ENCODE measurements around the gene PARD3B. TPM values are rescaled to one million over a fixed set of nuclear protein-coding genes. Genes with fewer than 3 reads are reported as not detected.

Gene PARD3B
- total and polyA plus RNA-seq, 3 experiments from 2014 or later = 0.11 to 0.26 TPM; not detected in 1

DNA sequence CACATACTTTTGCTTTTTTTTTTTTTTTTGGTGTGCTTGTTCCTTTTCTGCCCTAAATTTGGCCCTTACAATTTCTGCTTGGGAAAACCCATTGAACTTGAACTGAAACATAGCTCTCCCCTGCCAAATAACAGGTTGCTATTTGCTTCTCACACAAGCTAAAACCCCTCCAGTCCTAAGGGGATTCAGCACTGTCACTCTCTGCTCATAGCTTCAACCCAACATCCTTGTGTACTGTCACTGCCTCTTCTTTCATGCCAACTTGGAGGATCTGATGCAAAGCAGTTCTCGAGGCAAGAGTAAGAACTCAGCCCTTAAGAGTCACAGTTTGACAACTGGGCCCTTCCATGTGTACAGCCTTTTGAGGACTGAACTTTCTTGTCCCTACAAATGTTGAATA is 1106.4 kb downstream of the PARD3B start:
- Histone ChIP-seq H3K4me1 (ENCODE audit: insufficient read depth, low read length) (no peaks in the 10 kb centered on the region), H3K36me3 (ENCODE audit: insufficient read depth, low read length) (no peaks in the 10 kb centered on the region), H3K27me3 (ENCODE audit: insufficient read depth, low read length, poor library complexity, severe bottlenecking) (no peaks in the 10 kb centered on the region), H3K4me3 (ENCODE audit: low read length) (no peak overlapping the region), H3K27ac (ENCODE audit: low read depth, low read length) (no peak overlapping the region), H3K9me3 (ENCODE audit: low read length) (no peaks in the 10 kb centered on the region)
- H3K27me3 Mint-ChIP-seq = peaks cover 0 to 3% of the 10 kb centered on the region in 2 donors
- CTCF ChIA-PET = no interaction called here
- POLR2A ChIA-PET = no interaction called here
- peaks cover 0 to 2% (median 0%) of the 10 kb centered on the region in 5 donors for H3K9me3 Mint-ChIP-seq
- H3K27ac Mint-ChIP-seq = no peak overlapping the region
- no peak overlapping the region for H3K4me3 Mint-ChIP-seq
- H3K4me1 Mint-ChIP-seq = no peaks in the 10 kb centered on the region
- no peak for DNase-seq
- H3K36me3 Mint-ChIP-seq = no peaks in the 10 kb centered on the region

DNA sequence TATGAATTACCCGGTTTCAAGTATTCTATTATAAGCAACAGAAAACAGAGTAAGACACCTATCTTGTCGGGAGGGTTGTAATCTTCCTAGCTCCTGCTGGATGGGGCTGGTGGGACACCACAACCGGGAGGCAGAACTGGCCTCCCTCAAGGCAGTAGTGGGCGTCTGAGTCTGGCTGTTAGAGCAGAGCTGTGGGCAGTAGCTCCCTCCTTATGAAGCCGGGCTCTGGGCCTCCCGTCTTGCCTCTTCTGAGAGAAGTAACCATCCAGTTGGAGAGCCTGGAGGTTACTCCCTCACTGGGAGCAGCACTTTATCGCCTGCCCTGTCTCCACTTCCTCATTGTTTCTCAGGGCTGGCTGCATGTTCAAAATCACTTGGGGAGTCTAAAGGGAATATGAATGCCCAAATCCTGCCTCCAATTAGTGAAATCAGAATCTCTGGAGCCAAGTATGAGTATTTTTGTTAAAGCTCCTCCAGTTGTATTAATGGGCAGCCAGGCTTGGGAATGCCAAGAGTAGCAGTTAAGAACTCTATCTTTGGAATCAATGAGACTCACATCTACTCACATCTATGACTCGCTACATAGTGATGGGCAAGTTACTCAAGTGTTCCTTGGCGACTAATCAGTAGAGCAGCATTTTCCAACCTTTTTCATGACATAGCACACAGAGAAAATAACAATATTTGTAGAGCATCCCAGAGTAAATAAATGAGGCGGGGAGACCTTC is 1109.8 kb downstream of the PARD3B start:
- peaks cover 0 to 8% of the 10 kb centered on the region in 2 donors for H3K27me3 Mint-ChIP-seq
- no peak overlapping the region for H3K4me3 ChIP-seq (ENCODE audit: low read length)
- H3K36me3 ChIP-seq (ENCODE audit: insufficient read depth, low read length) = no peaks in the 10 kb centered on the region
- H3K4me1 Mint-ChIP-seq = no peaks in the 10 kb centered on the region
- no peak for DNase-seq
- H3K27me3 ChIP-seq (ENCODE audit: insufficient read depth, low read length, poor library complexity, severe bottlenecking) = no peaks in the 10 kb centered on the region
- H3K9me3 ChIP-seq (ENCODE audit: low read length) = no peaks in the 10 kb centered on the region
- H3K4me1 ChIP-seq (ENCODE audit: insufficient read depth, low read length) = peaks cover 5% of the 10 kb centered on the region
- H3K4me3 Mint-ChIP-seq = no peak overlapping the region
- peaks cover 0 to 2% (median 0%) of the 10 kb centered on the region in 5 donors for H3K9me3 Mint-ChIP-seq
- CTCF ChIA-PET = no interaction called here
- H3K36me3 Mint-ChIP-seq = no peaks in the 10 kb centered on the region
- no peak overlapping the region for H3K27ac Mint-ChIP-seq
- no peak overlapping the region for H3K27ac ChIP-seq (ENCODE audit: low read depth, low read length)
- POLR2A ChIA-PET = no interaction called here

DNA sequence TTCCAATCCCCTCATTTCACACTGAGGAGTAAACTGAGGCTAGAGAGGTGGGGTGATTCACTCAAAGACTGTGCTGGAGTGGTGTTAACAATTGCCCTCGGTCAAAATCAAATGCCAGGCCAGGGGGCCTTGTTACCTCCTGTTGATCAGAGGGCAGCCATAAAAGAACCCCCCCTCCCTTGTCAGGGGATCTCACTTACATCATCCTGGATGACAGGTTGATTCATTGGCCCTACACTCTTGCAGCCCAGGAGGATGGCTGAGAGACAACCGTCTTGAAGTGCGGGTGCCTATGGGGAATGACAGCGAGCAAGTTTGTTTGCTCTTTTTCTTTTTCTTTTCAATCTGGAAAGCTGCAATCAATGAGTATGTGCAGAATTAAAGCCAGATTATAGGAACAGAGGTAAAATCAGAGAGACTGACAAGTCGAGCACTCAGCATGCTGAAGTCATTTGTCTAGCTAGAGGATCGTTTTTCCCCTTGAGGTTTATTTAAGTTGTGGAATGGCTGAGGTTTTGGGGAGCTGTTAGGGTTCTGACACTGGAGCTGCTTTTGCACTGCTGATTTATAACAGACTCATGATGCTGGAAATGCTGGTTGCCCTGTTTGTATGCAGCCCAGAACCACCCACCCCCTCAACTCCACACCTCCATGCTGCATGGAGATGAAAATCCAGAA is 1110.6 kb downstream of the PARD3B start:
- no peak overlapping the region for H3K27ac Mint-ChIP-seq
- no peak overlapping the region for H3K4me3 Mint-ChIP-seq
- ChIA-PET POLR2A (no interaction called here), CTCF (no interaction called here)
- no peaks in the 10 kb centered on the region for H3K36me3 Mint-ChIP-seq
- peaks cover 13% of the 10 kb centered on the region for H3K4me1 ChIP-seq (ENCODE audit: insufficient read depth, low read length)
- H3K27ac ChIP-seq (ENCODE audit: low read depth, low read length) = no peak overlapping the region
- H3K27me3 ChIP-seq (ENCODE audit: insufficient read depth, low read length, poor library complexity, severe bottlenecking) = no peaks in the 10 kb centered on the region
- H3K4me3 ChIP-seq (ENCODE audit: low read length) = no peak overlapping the region
- no peak for DNase-seq
- no peaks in the 10 kb centered on the region for H3K36me3 ChIP-seq (ENCODE audit: insufficient read depth, low read length)
- peaks cover 0 to 9% of the 10 kb centered on the region in 2 donors for H3K27me3 Mint-ChIP-seq
- peaks cover 0 to 2% (median 0%) of the 10 kb centered on the region in 5 donors for H3K9me3 Mint-ChIP-seq
- peaks cover 4 to 8% (median 4%) of the 10 kb centered on the region in 3 donors for H3K4me1 Mint-ChIP-seq
- H3K9me3 ChIP-seq (ENCODE audit: low read length) = no peaks in the 10 kb centered on the region

DNA sequence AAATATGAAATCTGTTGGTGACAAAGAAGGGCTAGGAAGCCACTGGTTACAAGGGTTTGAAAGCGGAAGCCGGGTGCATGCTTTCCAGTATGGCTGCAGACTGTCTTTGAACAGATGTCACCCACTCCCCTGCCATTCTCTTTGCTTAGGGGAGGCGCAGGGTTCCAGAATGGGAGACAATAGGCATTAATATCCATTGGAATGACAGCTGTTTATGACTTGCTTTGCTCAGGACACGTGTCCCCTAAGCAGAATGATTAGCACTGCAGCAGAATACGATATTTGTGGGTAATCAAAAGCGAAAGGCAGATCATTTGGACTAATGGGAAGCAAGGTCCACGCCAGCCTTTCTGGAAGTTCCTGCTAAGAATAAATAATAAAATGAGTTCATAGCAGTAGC is 1111.2 kb downstream of the PARD3B start:
- Mint-ChIP-seq H3K27me3 (peaks cover 0 to 9% of the 10 kb centered on the region in 2 donors), H3K9me3 (peaks cover 0 to 2% (median 0%) of the 10 kb centered on the region in 5 donors), H3K36me3 (no peaks in the 10 kb centered on the region), H3K4me1 (peaks cover 6 to 12% (median 6%) of the 10 kb centered on the region in 3 donors), H3K4me3 (no peak overlapping the region), H3K27ac (no peak overlapping the region)
- Histone ChIP-seq H3K4me1 (ENCODE audit: insufficient read depth, low read length) (peaks cover 18% of the 10 kb centered on the region), H3K36me3 (ENCODE audit: insufficient read depth, low read length) (no peaks in the 10 kb centered on the region), H3K9me3 (ENCODE audit: low read length) (no peaks in the 10 kb centered on the region), H3K27me3 (ENCODE audit: insufficient read depth, low read length, poor library complexity, severe bottlenecking) (no peaks in the 10 kb centered on the region), H3K27ac (ENCODE audit: low read depth, low read length) (no peak overlapping the region), H3K4me3 (ENCODE audit: low read length) (no peak overlapping the region)
- DNase-seq = no peak
- POLR2A ChIA-PET = no interaction called here
- CTCF ChIA-PET = no interaction called here

DNA sequence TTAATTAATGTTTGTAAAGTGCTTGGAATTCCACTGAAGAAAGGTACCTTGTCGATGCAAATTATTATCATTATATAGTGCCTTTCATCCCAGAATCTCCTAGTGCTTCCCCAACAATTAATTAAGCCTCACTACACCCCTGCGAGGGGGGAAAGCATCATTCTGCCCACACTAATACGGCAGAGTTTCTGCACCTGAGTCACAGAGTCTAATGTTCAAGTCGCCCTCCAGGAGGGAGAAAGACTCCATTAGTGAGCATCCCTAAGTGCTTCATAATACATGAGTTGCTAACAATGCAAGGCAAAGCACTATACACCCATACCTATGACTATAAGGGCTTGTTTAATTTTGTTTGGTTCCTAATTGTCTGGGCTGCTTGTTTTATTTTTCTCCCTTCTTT is 1111.7 kb downstream of the PARD3B start:
- POLR2A ChIA-PET = no interaction called here

DNA sequence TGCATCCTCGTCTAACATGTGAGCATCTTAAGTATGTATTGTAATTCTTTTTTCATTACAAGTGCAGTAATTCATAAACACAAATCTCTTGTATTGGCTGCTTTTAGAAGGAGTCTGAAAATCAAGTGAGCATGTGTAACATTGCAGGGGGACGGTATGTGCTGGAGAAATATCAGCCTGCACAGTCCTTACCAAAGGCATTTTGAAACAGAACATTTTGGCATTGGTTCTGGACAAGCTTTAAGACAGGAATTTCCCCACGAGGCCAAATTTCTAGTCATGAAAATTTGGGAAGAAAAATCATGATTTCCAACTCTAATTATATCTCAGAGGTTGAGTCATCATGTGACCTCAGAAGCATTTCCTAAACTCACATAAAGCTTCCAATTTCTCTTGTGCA is 1112.3 kb downstream of the PARD3B start:
- Mint-ChIP-seq H3K4me1 (peaks cover 6 to 12% (median 6%) of the 10 kb centered on the region in 3 donors), H3K9me3 (peaks cover 0 to 2% (median 0%) of the 10 kb centered on the region in 5 donors), H3K27me3 (peaks cover 0 to 9% of the 10 kb centered on the region in 2 donors), H3K4me3 (no peak overlapping the region), H3K36me3 (no peaks in the 10 kb centered on the region), H3K27ac (no peak overlapping the region)
- H3K4me1 ChIP-seq (ENCODE audit: insufficient read depth, low read length) = peaks cover 18% of the 10 kb centered on the region
- H3K36me3 ChIP-seq (ENCODE audit: insufficient read depth, low read length) = no peaks in the 10 kb centered on the region
- no peak overlapping the region for H3K4me3 ChIP-seq (ENCODE audit: low read length)
- no peaks in the 10 kb centered on the region for H3K27me3 ChIP-seq (ENCODE audit: insufficient read depth, low read length, poor library complexity, severe bottlenecking)
- no peaks in the 10 kb centered on the region for H3K9me3 ChIP-seq (ENCODE audit: low read length)
- CTCF ChIA-PET = no interaction called here
- no peak overlapping the region for H3K27ac ChIP-seq (ENCODE audit: low read depth, low read length)
- DNase-seq = no peak
- POLR2A ChIA-PET = no interaction called here

More for the DNA sequence above, 1111.7 kb downstream of the PARD3B start:
- no peaks in the 10 kb centered on the region for H3K27me3 ChIP-seq (ENCODE audit: insufficient read depth, low read length, poor library complexity, severe bottlenecking)
- H3K4me1 ChIP-seq (ENCODE audit: insufficient read depth, low read length) = peaks cover 18% of the 10 kb centered on the region
- H3K4me3 ChIP-seq (ENCODE audit: low read length) = no peak overlapping the region
- Mint-ChIP-seq H3K27ac (no peak overlapping the region), H3K27me3 (peaks cover 0 to 9% of the 10 kb centered on the region in 2 donors), H3K4me3 (no peak overlapping the region), H3K36me3 (no peaks in the 10 kb centered on the region), H3K4me1 (peaks cover 6 to 12% (median 6%) of the 10 kb centered on the region in 3 donors), H3K9me3 (peaks cover 0 to 2% (median 0%) of the 10 kb centered on the region in 5 donors)
- no peak for DNase-seq
- H3K27ac ChIP-seq (ENCODE audit: low read depth, low read length) = no peak overlapping the region
- CTCF ChIA-PET = no interaction called here
- H3K9me3 ChIP-seq (ENCODE audit: low read length) = no peaks in the 10 kb centered on the region
- no peaks in the 10 kb centered on the region for H3K36me3 ChIP-seq (ENCODE audit: insufficient read depth, low read length)

DNA sequence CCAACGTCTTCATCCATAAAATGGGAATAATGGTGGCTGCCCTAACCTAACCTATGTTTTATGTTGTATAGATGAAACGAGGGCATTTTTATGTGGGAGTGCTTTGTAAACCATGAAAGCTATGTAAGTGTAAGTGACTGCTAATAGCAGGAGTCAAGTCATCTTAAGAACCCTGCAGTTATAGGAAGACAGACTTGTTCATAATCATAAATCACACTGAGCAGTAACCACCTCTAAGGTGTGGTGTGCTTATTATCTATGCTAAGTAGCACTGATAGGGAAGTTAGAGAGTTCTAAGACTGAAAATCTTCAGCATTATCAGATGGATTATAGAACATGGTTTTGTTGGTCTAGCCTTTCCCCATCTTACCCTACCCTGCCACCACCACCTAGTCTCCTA is 1112.8 kb downstream of the PARD3B start:
- H3K27ac Mint-ChIP-seq = no peak overlapping the region
- H3K36me3 Mint-ChIP-seq = no peaks in the 10 kb centered on the region
- H3K27ac ChIP-seq (ENCODE audit: low read depth, low read length) = no peak overlapping the region
- ChIA-PET CTCF (no interaction called here), POLR2A (no interaction called here)
- H3K36me3 ChIP-seq (ENCODE audit: insufficient read depth, low read length) = no peaks in the 10 kb centered on the region
- H3K9me3 Mint-ChIP-seq = peaks cover 0 to 2% (median 0%) of the 10 kb centered on the region in 5 donors
- H3K27me3 Mint-ChIP-seq = peaks cover 0 to 8% of the 10 kb centered on the region in 2 donors
- peaks cover 6 to 12% (median 6%) of the 10 kb centered on the region in 3 donors for H3K4me1 Mint-ChIP-seq
- H3K27me3 ChIP-seq (ENCODE audit: insufficient read depth, low read length, poor library complexity, severe bottlenecking) = no peaks in the 10 kb centered on the region
- H3K9me3 ChIP-seq (ENCODE audit: low read length) = no peaks in the 10 kb centered on the region
- DNase-seq = no peak
- no peak overlapping the region for H3K4me3 Mint-ChIP-seq
- H3K4me1 ChIP-seq (ENCODE audit: insufficient read depth, low read length) = peaks cover 18% of the 10 kb centered on the region
- H3K4me3 ChIP-seq (ENCODE audit: low read length) = no peak overlapping the region

DNA sequence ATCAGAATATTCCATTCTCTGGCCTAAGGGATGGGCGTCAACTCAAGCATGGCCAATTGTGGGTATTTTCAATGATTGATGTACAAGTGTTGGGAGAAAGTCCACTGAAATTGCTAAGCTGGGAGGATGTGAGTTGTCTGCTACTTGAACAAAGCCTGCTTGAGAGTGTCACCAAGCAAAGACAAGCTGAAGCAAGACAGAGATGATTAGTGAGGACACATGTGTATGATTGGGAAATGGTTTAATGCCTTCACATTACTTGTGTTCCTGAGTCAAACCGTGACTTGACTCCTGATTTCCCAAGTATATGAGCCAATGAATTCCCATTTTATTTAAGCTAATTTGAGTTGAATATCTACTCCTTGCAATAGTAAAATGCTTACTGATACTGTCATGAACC is 1113.3 kb downstream of the PARD3B start:
- H3K4me3 Mint-ChIP-seq = no peak overlapping the region
- ChIA-PET CTCF (no interaction called here), POLR2A (no interaction called here)
- H3K36me3 ChIP-seq (ENCODE audit: insufficient read depth, low read length) = no peaks in the 10 kb centered on the region
- no peak overlapping the region for H3K27ac Mint-ChIP-seq
- peaks cover 0 to 6% of the 10 kb centered on the region in 2 donors for H3K27me3 Mint-ChIP-seq
- peaks cover 6 to 12% (median 6%) of the 10 kb centered on the region in 3 donors for H3K4me1 Mint-ChIP-seq
- peaks cover 0 to 2% (median 0%) of the 10 kb centered on the region in 5 donors for H3K9me3 Mint-ChIP-seq
- H3K4me3 ChIP-seq (ENCODE audit: low read length) = no peak overlapping the region
- no peak for DNase-seq
- H3K4me1 ChIP-seq (ENCODE audit: insufficient read depth, low read length) = peaks cover 18% of the 10 kb centered on the region
- H3K9me3 ChIP-seq (ENCODE audit: low read length) = no peaks in the 10 kb centered on the region
- no peaks in the 10 kb centered on the region for H3K36me3 Mint-ChIP-seq
- no peak overlapping the region for H3K27ac ChIP-seq (ENCODE audit: low read depth, low read length)
- no peaks in the 10 kb centered on the region for H3K27me3 ChIP-seq (ENCODE audit: insufficient read depth, low read length, poor library complexity, severe bottlenecking)

Measured in CD8-positive, alpha-beta memory T cell (primary cell).